KMS-11 (cell line): Measurements from ENCODE around the gene CTIF.

Source experiments
- H2AFZ ChIP-seq: fragments of 200-600 bp; sonication (generic); 2 replicates; pipeline ENCODE4 v1.6.1; 2016; ENCODE audit warnings: antibody characterized with exemption, mixed run types, low read depth
- H3K27ac ChIP-seq: fragments of 200-600 bp; sonication (generic); 2 replicates; pipeline ENCODE4 v1.6.1; 2016; ENCODE audit warnings: mild to moderate bottlenecking, mixed run types
- H3K27me3 ChIP-seq: fragments of 200-600 bp; sonication (generic); 2 replicates; pipeline ENCODE4 v1.6.1; 2017; ENCODE audit warnings: mild to moderate bottlenecking, low read depth, mixed run types, moderate library complexity; ENCODE audit not compliant: insufficient read depth
- H3K36me3 ChIP-seq: fragments of 200-600 bp; sonication (generic); 2 replicates; pipeline ENCODE4 v1.6.1; 2017; ENCODE audit warnings: mild to moderate bottlenecking, mixed run types; ENCODE audit not compliant: insufficient read depth
- H3K4me1 ChIP-seq: fragments of 200-600 bp; sonication (generic); 2 replicates; pipeline ENCODE4 v1.6.1; 2016; ENCODE audit warnings: mild to moderate bottlenecking, low read depth, mixed run types; ENCODE audit not compliant: poor library complexity, severe bottlenecking
- H3K4me2 ChIP-seq: fragments of 200-600 bp; sonication (generic); 2 replicates; pipeline ENCODE4 v1.7.0; 2016; ENCODE audit warnings: mild to moderate bottlenecking, mixed run types
- H3K4me3 ChIP-seq: fragments of 200-600 bp; sonication (generic); IDR thresholded peaks from 2 replicates; pipeline ENCODE4 v1.6.1; 2017; ENCODE audit warnings: low read depth, low read length, mixed read lengths; ENCODE audit not compliant: insufficient read depth
- H3K79me2 ChIP-seq: fragments of 200-600 bp; sonication (generic); 2 replicates; pipeline ENCODE4 v1.6.1; 2016; ENCODE audit warnings: low read depth, mixed run types; ENCODE audit not compliant: insufficient read depth
- H3K9ac ChIP-seq: fragments of 200-600 bp; sonication (generic); 2 replicates; pipeline ENCODE4 v1.6.1; 2016; ENCODE audit warnings: mild to moderate bottlenecking, mixed run types
- H4K20me1 ChIP-seq: fragments of 200-600 bp; sonication (generic); 2 replicates; pipeline ENCODE4 v1.6.1; 2016; ENCODE audit warnings: mild to moderate bottlenecking, mixed run types; ENCODE audit not compliant: insufficient read depth
- CTCF ChIP-seq: fragments of 200-600 bp; sonication (generic); conservative IDR thresholded peaks from 2 replicates; pipeline ENCODE4 v1.6.1; 2017; ENCODE audit warnings: low read depth, mild to moderate bottlenecking, antibody characterized with exemption, low read length, moderate library complexity, mixed read lengths

The CTIF gene

DNA sequence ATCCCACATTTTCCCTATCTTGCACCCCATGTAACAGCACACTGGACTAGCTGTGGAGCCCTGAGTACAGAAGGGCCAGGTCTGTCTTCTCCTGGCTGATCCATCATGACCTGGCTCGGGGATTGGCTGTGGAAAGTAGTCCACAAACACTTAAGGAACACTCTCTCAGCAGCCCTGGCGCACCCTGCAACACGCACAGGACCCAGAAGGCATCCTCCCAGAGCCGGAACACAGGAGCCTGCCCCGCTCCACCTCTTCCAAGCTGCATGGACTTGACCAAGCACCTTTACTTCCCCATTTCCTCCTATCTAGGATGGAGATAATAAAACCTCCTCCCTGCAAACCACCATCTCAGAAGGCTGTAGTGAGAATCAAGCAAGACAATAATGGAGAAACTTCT is 151.7 kb downstream of the CTIF start:
- no peak for TF ChIP-seq CTCF
- no peak overlapping the region for H3K9ac ChIP-seq
- H3K4me2 ChIP-seq: no peak overlapping the region
- H3K36me3 ChIP-seq: no peaks in the 10 kb centered on the region
- H3K79me2 ChIP-seq: no peaks in the 10 kb centered on the region
- H3K4me3 ChIP-seq: no peak overlapping the region
- H4K20me1 ChIP-seq: no peaks in the 10 kb centered on the region
- H2AFZ ChIP-seq: no peak overlapping the region
- H3K4me1 ChIP-seq: peaks cover 5% of the 10 kb centered on the region
- no peaks in the 10 kb centered on the region for H3K27me3 ChIP-seq
- no peak overlapping the region for H3K27ac ChIP-seq

- Histone ChIP-seq H3K36me3 (no peaks in the 10 kb centered on the region), H3K79me2 (no peaks in the 10 kb centered on the region), H3K27ac (no peak overlapping the region), H3K27me3 (no peaks in the 10 kb centered on the region), H3K4me2 (no peak overlapping the region), H2AFZ (no peak overlapping the region), H3K4me1 (peaks cover 5% of the 10 kb centered on the region), H4K20me1 (no peaks in the 10 kb centered on the region), H3K9ac (no peak overlapping the region), H3K4me3 (no peak overlapping the region)
- TF ChIP-seq CTCF: no peak
Measured at GRCh38 chr18:48693006-48693405, 154.2 kb downstream of the CTIF start.

DNA sequence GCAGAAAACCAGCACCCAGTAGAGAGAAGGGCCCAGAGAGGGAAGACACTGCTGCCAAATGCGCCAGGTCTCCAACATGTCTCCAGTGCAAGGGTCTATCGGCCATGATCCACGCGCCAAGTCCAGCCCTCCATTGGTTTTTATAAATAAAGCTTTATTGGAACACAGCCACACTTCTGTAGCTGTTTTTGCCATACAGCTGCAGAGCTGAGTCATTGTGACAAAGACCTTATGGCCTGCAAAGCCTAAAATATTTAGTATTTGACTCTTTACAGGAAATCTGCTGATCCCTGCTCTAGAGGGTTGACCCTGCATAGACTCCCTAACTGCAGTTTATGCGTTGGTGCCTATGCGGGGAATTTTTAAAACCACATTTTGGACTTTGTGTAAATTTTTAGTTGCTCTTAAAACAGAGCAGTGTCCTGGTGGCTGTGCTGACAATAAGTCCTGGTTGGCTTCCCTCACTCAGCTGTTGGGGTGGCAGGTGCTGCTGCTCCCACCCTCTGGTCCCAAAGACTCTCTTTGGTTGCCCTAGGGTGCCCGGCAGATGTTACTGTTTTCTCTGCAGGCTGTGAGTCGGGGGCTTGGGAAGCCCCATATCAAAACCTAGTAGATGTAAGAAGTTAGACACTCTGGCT is 154.9 kb downstream of the CTIF start:
- Histone ChIP-seq H3K27ac (no peak overlapping the region), H3K36me3 (no peaks in the 10 kb centered on the region), H4K20me1 (no peaks in the 10 kb centered on the region), H3K79me2 (no peaks in the 10 kb centered on the region), H2AFZ (no peak overlapping the region), H3K9ac (no peak overlapping the region), H3K4me3 (no peak overlapping the region), H3K4me1 (peaks cover 5% of the 10 kb centered on the region), H3K27me3 (no peaks in the 10 kb centered on the region), H3K4me2 (no peak overlapping the region)
- no peak for TF ChIP-seq CTCF

DNA sequence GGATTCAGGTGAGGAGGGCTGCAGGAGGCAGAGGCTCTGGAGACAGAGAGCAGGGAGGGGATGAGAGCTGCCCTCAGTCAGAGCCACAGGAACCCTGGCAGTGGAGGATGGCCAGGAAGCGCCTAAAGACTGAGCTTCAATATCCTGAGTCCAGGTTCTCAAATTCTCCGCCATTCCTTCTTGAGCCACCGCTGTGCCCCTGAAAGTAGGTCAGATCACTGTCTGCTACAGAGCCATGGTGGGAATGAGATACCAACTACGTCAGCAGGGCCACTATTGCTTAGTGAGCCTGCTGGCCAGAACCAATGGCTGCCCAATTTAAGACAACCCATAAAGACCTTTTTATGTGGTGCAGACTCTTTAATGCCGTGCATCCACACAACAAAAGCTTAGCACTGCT is 155.5 kb downstream of the CTIF start:
- Histone ChIP-seq H2AFZ (no peak overlapping the region), H3K27ac (no peak overlapping the region), H3K27me3 (no peaks in the 10 kb centered on the region), H3K4me1 (peaks cover 5% of the 10 kb centered on the region), H3K4me3 (no peak overlapping the region), H3K79me2 (no peaks in the 10 kb centered on the region), H4K20me1 (no peaks in the 10 kb centered on the region), H3K36me3 (no peaks in the 10 kb centered on the region), H3K4me2 (no peak overlapping the region), H3K9ac (no peak overlapping the region)
- no peak for TF ChIP-seq CTCF
